ENCODE data around the gene KDM7A. TPM values are rescaled to one million over a fixed set of nuclear protein-coding genes. Genes with fewer than 3 reads are reported as not detected.

Gene KDM7A
- polyA plus RNA-seq, 1 donor from 2014 or later, result 8.2 TPM

DNA sequence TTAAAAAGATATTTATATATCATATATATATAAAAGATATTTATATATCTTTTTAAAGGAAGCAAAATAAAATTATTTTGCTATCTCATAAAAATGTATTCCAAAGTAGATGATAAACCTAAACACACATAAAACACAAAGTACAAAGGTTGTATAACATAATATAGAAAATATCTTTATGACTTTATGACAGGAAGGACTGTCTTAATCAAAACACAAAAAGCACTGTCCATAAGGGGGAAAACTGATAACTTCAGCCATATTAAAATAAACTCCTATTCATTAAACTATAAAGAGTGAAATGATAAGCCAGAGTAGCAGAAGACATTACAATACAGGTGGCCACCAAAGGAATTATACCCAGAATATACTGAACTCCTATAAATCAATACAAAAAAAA lies 34.8 kb downstream of the KDM7A start:
- no peak overlapping the region for H2AFZ ChIP-seq (ENCODE audit: low read depth, low read length)
- H3F3A ChIP-seq (ENCODE audit: insufficient read depth, low read length, poor library complexity, severe bottlenecking), result no peaks in the 10 kb centered on the region
- H3K9me2 ChIP-seq (ENCODE audit: insufficient read depth, low read length), result no peaks in the 10 kb centered on the region
- H3K27ac ChIP-seq (ENCODE audit: low read length), result no peak overlapping the region
- no peak overlapping the region for H3K4me3 ChIP-seq (ENCODE audit: low read length)
- H3K27me3 ChIP-seq (ENCODE audit: insufficient read depth, low read depth, low read length), result no peaks in the 10 kb centered on the region
- no peaks in the 10 kb centered on the region for H3K36me3 ChIP-seq (ENCODE audit: insufficient read depth, low read length)
- TF ChIP-seq EP300 (conservative IDR thresholded peaks at IDR 0.05; ENCODE audit: poor library complexity, severe bottlenecking) (no peak), SMC3 (conservative IDR thresholded peaks at IDR 0.05; ENCODE audit: poor library complexity) (no peak), EZH2 (IDR thresholded peaks at IDR 0.05; ENCODE audit: borderline replicate concordance, insufficient read depth, low read length, poor library complexity, severe bottlenecking) (no peak), TAF1 (IDR thresholded peaks at IDR 0.05; ENCODE audit: low read depth) (no peak), RAD21 (conservative IDR thresholded peaks at IDR 0.05) (no peak), MXI1 (conservative IDR thresholded peaks at IDR 0.05; ENCODE audit: poor library complexity, severe bottlenecking) (no peak), POLR2AphosphoS5 (IDR thresholded peaks at IDR 0.05) (no peak)
- TF ChIP-seq, protein P1, sequence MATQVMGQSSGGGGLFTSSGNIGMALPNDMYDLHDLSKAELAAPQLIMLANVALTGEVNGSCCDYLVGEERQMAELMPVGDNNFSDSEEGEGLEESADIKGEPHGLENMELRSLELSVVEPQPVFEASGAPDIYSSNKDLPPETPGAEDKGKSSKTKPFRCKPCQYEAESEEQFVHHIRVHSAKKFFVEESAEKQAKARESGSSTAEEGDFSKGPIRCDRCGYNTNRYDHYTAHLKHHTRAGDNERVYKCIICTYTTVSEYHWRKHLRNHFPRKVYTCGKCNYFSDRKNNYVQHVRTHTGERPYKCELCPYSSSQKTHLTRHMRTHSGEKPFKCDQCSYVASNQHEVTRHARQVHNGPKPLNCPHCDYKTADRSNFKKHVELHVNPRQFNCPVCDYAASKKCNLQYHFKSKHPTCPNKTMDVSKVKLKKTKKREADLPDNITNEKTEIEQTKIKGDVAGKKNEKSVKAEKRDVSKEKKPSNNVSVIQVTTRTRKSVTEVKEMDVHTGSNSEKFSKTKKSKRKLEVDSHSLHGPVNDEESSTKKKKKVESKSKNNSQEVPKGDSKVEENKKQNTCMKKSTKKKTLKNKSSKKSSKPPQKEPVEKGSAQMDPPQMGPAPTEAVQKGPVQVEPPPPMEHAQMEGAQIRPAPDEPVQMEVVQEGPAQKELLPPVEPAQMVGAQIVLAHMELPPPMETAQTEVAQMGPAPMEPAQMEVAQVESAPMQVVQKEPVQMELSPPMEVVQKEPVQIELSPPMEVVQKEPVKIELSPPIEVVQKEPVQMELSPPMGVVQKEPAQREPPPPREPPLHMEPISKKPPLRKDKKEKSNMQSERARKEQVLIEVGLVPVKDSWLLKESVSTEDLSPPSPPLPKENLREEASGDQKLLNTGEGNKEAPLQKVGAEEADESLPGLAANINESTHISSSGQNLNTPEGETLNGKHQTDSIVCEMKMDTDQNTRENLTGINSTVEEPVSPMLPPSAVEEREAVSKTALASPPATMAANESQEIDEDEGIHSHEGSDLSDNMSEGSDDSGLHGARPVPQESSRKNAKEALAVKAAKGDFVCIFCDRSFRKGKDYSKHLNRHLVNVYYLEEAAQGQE (IDR thresholded peaks at IDR 0.05; ENCODE audit: borderline replicate concordance), result no peak
- TF ChIP-seq, protein P2, sequence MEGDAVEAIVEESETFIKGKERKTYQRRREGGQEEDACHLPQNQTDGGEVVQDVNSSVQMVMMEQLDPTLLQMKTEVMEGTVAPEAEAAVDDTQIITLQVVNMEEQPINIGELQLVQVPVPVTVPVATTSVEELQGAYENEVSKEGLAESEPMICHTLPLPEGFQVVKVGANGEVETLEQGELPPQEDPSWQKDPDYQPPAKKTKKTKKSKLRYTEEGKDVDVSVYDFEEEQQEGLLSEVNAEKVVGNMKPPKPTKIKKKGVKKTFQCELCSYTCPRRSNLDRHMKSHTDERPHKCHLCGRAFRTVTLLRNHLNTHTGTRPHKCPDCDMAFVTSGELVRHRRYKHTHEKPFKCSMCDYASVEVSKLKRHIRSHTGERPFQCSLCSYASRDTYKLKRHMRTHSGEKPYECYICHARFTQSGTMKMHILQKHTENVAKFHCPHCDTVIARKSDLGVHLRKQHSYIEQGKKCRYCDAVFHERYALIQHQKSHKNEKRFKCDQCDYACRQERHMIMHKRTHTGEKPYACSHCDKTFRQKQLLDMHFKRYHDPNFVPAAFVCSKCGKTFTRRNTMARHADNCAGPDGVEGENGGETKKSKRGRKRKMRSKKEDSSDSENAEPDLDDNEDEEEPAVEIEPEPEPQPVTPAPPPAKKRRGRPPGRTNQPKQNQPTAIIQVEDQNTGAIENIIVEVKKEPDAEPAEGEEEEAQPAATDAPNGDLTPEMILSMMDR (IDR thresholded peaks at IDR 0.05; ENCODE audit: poor library complexity, severe bottlenecking), result no peak
- no peak overlapping the region for H3K4me2 ChIP-seq (ENCODE audit: low read length)
- H3K9ac ChIP-seq (ENCODE audit: low read length), result no peak overlapping the region
- H3K9me3 ChIP-seq (ENCODE audit: low read length), result no peaks in the 10 kb centered on the region
- H4K20me1 ChIP-seq (ENCODE audit: insufficient read depth), result no peaks in the 10 kb centered on the region
- peaks cover 3% of the 10 kb centered on the region for H3K79me2 ChIP-seq (replicated peaks; ENCODE audit: insufficient read depth, low read length)

GRCh38 chr7:140141256-140141655 lies 35.5 kb downstream of the KDM7A start:
- Histone ChIP-seq H3K27ac (ENCODE audit: low read length) (no peak overlapping the region), H3K9me2 (ENCODE audit: insufficient read depth, low read length) (no peaks in the 10 kb centered on the region), H3K4me3 (ENCODE audit: low read length) (no peak overlapping the region), H3F3A (ENCODE audit: insufficient read depth, low read length, poor library complexity, severe bottlenecking) (no peaks in the 10 kb centered on the region), H3K4me2 (ENCODE audit: low read length) (no peak overlapping the region), H3K79me2 (replicated peaks; ENCODE audit: insufficient read depth, low read length) (peaks cover 3% of the 10 kb centered on the region), H4K20me1 (ENCODE audit: insufficient read depth) (no peaks in the 10 kb centered on the region), H3K27me3 (ENCODE audit: insufficient read depth, low read depth, low read length) (no peaks in the 10 kb centered on the region), H2AFZ (ENCODE audit: low read depth, low read length) (no peak overlapping the region), H3K36me3 (ENCODE audit: insufficient read depth, low read length) (no peaks in the 10 kb centered on the region), H3K9me3 (ENCODE audit: low read length) (no peaks in the 10 kb centered on the region), H3K9ac (ENCODE audit: low read length) (no peak overlapping the region)
- TF ChIP-seq RAD21 (conservative IDR thresholded peaks at IDR 0.05), result no peak
- no peak for TF ChIP-seq MXI1 (conservative IDR thresholded peaks at IDR 0.05; ENCODE audit: poor library complexity, severe bottlenecking)
- TF ChIP-seq SMC3 (conservative IDR thresholded peaks at IDR 0.05; ENCODE audit: poor library complexity), result no peak
- no peak for TF ChIP-seq EZH2 (IDR thresholded peaks at IDR 0.05; ENCODE audit: borderline replicate concordance, insufficient read depth, low read length, poor library complexity, severe bottlenecking)
- no peak for TF ChIP-seq TAF1 (IDR thresholded peaks at IDR 0.05; ENCODE audit: low read depth)
- TF ChIP-seq, protein P2 (IDR thresholded peaks at IDR 0.05; ENCODE audit: poor library complexity, severe bottlenecking), result no peak
- TF ChIP-seq, protein P1 (IDR thresholded peaks at IDR 0.05; ENCODE audit: borderline replicate concordance), result no peak
- no peak for TF ChIP-seq EP300 (conservative IDR thresholded peaks at IDR 0.05; ENCODE audit: poor library complexity, severe bottlenecking)
- TF ChIP-seq POLR2AphosphoS5 (IDR thresholded peaks at IDR 0.05), result no peak

Data from neural cell (in vitro differentiated cells).